NCI-H345 treated with DMSO at 0.1 percent for 48 hours (cell line): ENCODE data around the gene KCNA2.

Experiments
- DNase-seq: peaks from one replicate; lab custom pipeline; 2025; ENCODE audit not compliant: unreplicated experiment; lab: John Stamatoyannopoulos, UW

KCNA2 gene

GRCh38 chr1:110572751-110573150, 33.4 kb downstream of the KCNA2 start:
- DNase-seq = no peak

DNA sequence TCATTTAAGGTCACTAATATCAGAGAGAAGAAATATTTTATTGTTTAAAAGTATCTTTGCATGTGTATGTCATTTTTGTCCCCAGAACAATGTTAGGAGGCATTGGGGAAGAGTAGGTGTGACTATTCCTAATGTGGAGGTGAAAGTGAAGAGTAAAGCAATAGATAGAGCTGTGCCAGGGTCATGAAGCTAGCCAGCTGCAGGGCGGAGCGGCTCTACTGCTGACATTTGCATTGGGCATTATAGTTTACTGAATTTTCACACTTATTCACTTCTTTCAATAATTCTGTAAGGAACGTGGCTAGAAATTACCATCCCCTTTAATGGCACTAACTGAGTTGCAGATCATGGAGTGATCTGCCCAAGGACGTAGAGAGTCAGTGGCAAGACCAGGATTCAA, 35.3 kb downstream of the KCNA2 start:
- no peak for DNase-seq

DNA sequence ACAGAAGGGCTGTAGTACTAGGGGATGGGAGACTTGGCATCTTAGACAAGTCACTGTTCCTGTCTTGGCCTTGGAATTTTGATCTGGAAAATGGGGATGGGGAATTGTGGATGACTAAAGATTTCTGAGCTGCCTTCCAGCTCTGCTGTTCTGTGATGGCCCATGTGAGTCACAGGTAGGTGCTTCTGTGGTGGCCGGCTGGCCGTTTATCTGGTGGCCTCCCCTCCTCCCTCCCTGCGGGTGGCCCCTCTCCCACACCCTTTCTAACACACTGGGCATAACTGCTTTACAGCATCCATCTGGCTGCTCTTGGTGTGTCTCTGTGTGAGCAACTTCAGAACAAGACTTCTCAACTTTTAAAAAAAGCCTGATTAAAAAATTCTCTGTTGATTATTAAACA, 35.9 kb downstream of the KCNA2 start:
- DNase-seq = no peak

GRCh38 chr1:110566836-110567235, 39.3 kb downstream of the KCNA2 start:
- no peak for DNase-seq

DNA sequence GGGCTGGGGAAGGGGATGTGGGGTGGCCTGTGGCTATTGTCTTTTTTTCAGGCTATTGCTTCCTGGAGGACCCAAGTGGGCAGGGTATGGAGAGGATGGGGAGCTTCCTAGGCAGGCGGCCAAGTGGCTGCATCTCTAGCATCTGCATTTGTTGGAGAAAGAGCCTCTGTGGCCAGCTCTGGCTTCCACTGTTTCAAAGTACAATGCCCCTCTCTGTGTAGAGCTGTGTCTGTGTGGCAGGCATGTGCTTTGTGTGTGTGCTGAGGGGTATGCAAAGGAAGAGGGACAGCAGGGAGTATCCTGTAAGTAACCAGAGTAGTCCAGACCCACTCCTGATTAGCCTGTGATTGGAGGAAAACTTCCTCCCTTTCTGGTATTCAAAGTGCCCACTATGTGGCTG, 40.6 kb downstream of the KCNA2 start:
- no peak for DNase-seq

DNA sequence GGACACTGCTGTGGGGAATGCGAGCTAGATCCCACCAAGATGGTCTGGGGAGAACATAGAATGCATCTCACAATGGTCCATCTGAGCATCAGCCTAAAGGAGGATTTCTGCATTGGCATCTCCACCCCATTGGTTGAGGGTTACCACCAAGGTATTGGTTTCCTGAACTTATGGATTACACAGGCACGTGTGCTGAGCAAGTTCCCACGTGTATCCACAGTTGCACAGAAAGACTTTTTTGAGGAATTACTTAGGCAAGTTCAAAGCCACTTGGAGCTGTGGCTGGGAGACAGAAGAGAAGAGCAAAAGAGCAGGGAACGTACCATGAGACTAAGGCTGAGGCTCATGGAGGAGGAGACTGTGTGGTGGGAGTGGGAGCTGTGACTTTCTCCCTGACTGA, 43.1 kb downstream of the KCNA2 start:
- no peak for DNase-seq

DNA sequence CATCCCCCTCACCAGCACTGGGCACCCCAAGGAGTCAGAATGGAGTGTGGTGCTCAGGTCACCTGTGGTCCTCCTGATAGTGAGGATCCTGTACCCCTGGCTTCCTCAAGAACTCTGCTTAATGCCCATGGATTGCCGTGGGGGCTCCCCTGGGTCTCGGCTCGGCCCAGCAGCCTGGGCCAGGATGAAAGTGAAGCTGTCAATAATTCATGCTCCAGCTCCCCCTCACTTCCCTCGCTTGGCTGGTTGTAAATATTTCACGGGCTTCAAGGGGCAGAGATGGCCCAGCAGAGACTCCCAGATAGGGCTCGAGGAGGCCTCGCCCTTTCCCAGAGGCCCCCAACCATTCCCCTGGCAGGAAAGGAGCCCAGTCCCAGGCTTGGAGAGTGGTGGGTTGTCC, 44.6 kb downstream of the KCNA2 start:
- DNase-seq = no peak

- DNase-seq = no peak
These were observed 47.0 kb downstream of the KCNA2 start for GRCh38 chr1:110559157-110559556.

DNA sequence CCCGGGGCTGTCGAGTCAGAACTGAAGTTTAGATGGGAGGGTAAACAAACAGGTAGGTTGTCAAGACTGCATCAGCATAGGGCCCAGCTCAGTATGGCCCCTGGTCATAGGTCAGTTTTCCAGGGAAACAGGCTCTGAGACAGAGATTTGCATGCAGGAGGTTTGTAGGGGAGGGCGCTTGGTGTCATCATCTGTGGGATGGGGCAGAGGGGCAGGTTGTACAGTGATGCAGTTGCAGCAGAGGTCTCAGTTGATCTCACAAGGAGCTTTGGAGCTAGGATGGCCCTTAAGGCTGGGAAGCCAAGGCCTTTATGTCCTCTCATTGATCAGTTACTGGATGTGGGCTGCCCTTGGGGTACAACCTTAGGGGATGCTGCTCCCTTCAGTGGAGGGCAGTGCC, 48.7 kb downstream of the KCNA2 start:
- no peak for DNase-seq

GRCh38 chr1:110556471-110556807, 49.7 kb downstream of the KCNA2 start:
- no peak for DNase-seq

DNA sequence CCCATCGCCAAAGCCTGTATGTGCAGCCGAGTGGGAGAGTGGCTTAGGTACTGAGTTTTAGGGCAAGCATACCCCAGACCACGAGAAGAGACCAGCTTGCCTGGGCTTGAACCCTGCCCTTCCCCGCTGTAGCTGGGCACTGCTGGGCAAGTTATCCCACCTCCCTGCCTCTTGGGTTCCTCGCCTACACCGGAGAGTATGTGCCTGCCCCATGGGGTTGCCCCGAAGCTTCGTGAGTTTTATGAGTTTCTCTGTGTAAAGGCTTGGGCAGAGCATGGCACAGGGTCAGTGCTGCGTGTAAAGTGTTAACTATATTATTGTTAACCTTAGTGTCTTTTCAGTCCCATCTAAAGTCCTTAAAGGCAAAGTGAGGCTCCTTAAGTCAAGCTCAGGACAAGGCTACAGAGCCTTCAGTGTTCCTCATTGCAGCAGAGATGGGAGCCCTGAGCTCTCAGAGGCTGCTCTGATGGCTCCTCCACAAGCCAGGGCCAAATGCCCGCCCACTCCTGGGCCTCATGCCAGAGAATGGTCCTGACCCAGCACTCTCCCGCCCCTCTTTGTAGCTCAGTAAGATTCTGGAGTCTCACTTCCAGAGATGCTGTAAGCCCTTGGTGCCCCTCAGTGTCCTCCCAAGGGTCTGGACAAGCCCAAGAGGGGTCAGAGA, 50.2 kb downstream of the KCNA2 start:
- no peak for DNase-seq

- no peak for DNase-seq
These were observed 51.0 kb downstream of the KCNA2 start for GRCh38 chr1:110554871-110555801.

GRCh38 chr1:110551278-110551809, 54.8 kb downstream of the KCNA2 start:
- DNase-seq = no peak

- DNase-seq = no peak
These were observed 56.3 kb downstream of the KCNA2 start for GRCh38 chr1:110549831-110550230.

DNA sequence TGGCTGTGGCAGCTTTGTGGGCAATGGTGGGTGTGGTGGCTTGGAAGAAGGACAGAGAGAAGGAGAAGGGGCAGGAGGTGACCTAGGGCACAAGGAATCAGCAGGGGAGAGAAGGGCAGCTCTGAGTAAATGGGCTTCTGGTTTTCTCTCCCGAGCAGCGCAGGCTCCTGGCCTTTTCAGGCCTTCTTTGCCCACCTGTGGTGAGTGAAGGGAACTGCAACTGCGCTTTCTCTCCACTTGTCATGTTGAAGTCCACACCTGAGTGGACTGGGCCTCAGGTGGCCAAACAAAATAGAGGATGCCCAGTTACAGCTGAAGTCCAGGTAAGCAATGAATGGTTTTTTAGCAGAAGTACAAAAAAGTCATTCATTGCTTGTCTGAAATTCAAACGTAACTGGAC, 57.8 kb downstream of the KCNA2 start:
- DNase-seq = no peak

GRCh38 chr1:110547017-110547416, 59.1 kb downstream of the KCNA2 start:
- DNase-seq = no peak

GRCh38 chr1:110545492-110545891, 60.7 kb downstream of the KCNA2 start:
- DNase-seq = no peak

DNA sequence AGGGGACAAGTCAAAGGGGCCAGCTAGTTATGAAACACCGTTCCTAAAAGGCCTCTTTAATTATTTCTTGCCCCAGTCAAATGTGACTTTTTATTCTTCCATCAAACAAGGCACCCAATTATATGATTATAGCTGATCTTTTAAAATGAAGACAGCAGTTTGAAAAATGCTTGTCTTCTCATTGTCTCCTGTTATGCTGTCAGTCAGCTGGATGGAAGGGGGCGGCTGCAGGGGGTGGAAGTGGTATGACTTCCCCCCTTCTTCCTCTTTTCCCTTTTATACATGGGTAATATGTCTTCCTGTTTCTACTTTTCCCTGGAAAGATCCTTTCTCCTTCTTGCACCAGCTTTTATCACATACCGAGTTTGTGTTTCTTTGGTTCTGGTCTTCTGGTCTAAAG, 61.4 kb downstream of the KCNA2 start:
- DNase-seq = no peak
